Stomach (tissue), 4 donors: ENCODE results near the gene TESK2.

ENCODE experiments used
- EP300 ChIP-seq: sonication (generic); formaldehyde crosslinking; IDR thresholded peaks from one replicate; pipeline ENCODE4 v1.6.1; 2017; ENCODE audit warnings: antibody characterized with exemption
- TF ChIP-seq, protein P1 (sequence below), 7 experiments: fragments of 450-650 bp in 4 of 7; fragments of 200-600 bp in 3 of 7; sonication (generic) in 3 of 7; IDR thresholded peaks; one replicate each; pipeline ENCODE4 v1.5.1; 2016 to 2019; ENCODE audit warnings: antibody characterized with exemption in 7 of 7, control low read depth in 2 of 7, mild to moderate bottlenecking in 1 of 7

DNA sequence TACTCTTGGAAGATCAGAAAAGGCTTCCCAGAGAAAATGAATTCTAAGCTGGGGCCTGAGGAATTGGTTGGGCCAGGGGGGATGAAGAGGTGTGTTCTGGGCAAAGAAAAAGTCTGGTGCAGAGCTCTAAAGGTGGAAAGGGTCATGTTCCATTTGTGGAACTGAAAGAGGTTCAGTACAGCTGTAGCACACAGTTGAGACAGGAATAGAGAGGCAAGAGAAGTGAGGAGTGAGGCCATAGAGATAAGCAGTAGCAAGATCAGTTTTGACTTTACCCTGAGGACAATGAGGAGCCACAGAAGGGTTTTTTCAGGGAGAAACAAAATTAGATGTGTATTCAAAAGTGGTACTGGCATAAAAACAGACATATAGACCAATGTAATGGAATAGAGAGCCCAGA, 120.4 kb downstream of the TESK2 start:
- no peak for TF ChIP-seq EP300
- TF ChIP-seq, protein P1, sequence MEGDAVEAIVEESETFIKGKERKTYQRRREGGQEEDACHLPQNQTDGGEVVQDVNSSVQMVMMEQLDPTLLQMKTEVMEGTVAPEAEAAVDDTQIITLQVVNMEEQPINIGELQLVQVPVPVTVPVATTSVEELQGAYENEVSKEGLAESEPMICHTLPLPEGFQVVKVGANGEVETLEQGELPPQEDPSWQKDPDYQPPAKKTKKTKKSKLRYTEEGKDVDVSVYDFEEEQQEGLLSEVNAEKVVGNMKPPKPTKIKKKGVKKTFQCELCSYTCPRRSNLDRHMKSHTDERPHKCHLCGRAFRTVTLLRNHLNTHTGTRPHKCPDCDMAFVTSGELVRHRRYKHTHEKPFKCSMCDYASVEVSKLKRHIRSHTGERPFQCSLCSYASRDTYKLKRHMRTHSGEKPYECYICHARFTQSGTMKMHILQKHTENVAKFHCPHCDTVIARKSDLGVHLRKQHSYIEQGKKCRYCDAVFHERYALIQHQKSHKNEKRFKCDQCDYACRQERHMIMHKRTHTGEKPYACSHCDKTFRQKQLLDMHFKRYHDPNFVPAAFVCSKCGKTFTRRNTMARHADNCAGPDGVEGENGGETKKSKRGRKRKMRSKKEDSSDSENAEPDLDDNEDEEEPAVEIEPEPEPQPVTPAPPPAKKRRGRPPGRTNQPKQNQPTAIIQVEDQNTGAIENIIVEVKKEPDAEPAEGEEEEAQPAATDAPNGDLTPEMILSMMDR (IDR thresholded peaks at IDR 0.05) = no peak
